Eye (tissue), 1 donor: ENCODE results near the gene GM2A.
"Not testable (repeated sequence)": the region's sequence is repeated elsewhere in the genome, so short reads cannot be mapped to it uniquely, and the experiment has no call there.

Experiments
- DNase-seq: peaks from one replicate; pipeline ENCODE4 v3.0.0-alpha.2; 2015

The GM2A gene

DNA sequence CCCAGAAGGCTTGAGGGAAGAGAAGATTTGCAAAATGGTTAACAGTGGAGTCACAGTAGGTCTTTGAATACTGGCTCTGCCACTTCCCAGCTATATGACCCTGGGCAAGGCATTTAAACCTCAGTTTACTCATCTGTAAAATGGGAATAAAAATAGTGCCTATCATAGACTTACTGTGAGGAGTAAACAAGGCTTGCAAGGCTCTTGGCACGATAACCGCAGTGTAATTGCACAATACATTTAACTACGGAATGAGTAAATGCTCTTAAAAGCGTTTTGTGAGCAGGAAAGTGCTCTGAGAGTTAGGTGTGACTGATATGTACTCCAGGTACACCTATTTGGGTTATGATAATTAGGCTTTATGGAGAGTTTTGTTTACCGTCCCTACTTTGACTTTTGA, 42.2 kb downstream of the GM2A start:
- DNase-seq, result no peak

DNA sequence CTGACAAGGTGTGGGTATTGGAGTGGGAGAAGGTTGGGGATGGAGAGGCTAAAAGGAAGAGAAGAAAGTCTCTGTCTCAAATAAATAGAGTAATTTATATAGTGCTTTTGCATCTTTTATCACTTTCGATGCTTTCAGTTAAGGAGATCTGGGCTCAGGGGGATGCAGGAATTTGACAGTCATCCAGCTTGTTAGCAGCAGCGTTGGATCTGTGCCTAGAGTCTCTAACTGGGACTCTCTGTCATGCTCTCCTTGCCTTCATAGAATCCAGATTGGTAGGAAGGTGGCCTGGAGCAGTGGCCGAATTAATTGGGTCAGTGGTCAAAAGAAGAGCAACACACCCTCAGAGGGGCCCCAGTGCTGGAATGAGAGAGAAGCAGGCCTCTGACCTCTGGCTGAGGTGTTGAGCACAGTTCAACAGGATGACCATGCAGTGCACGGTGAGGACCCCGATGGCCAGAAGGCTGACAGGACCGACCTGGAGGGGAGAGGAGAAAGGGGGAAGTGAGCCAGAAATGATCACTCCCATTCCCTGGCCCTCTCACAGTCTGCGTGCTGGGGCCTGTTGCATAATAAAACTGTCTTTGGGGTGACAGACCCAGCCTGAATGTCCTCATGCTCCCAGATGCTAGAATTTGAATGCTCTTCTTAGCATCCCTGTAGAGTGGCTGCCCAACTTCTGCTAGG, 42.9 kb downstream of the GM2A start:
- peak; percentile 49 for DNase-seq

DNA sequence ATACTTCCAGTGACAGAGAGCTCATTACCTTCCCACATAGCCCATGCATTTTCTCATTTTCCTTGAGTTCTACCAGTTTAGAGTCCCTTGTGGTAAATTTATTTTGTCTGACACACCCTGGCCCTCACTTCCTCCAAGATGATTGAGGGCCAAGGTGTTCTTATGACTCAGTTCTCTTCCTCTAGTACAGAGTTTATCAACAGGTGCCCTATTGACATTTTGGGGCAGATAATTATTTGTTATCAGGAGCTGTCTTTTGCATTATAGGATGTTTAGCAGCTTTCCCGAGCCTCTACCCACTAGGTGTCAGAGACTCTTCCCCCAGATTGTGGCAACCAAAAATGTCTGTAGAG, 43.5 kb downstream of the GM2A start:
- no peak for DNase-seq

DNA sequence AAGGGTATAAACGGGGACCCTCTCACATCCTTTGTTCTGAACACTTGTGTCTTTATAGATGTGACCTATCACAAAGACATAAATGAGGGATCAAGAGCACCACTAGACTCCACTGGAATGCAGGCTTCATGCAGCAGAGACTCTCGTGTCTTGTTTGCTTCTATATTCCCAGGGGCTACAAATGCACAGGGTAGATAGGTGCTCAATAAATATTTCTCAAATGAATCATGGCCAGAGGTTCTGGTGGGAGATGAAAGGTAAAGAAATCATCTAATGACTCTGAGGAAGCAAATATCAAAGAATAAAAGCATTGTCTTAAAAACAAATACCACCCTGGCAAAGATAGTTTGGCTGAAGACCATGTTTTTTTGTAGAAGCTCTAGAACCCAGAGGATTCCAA, 44.0 kb downstream of the GM2A start:
- DNase-seq, result no peak

DNA sequence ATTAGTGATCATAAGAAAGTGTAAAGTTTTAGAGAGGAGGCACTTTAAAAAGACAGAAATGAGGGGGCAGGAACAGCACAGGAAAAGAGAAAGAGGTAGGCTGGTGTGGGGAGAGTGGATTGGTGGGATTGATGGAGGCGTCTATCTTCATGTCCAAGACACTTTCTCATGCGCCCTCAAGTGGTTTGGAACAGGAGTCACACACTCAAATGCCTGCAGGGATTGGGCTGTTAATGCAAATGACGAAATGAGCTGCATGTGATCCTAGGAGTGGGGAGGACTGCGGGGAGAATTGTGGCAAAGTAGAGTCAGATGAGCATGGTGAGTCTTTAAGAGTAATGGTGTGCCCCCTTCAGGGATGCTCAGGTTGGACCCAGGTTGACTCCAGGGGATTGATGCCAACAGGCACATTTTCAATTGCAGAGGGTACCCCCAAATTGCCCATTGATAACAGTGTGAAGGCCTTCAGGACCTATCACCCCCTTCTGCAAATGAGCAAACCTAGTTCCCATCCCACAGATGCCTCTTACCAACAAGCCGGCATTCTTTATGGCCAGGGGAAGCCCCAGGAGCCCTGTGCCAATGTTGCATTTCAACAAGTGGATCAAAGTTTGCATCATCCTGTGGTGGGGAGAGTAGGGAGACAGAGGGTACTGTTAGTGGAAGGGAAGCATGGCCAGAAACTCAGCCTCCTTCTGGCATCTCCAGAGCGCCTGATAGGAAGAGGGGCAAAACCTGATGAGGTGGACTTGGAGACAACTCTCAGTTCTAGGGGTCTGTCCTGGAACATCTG, 45.3 kb downstream of the GM2A start:
- peak; percentile 17 for DNase-seq

DNA sequence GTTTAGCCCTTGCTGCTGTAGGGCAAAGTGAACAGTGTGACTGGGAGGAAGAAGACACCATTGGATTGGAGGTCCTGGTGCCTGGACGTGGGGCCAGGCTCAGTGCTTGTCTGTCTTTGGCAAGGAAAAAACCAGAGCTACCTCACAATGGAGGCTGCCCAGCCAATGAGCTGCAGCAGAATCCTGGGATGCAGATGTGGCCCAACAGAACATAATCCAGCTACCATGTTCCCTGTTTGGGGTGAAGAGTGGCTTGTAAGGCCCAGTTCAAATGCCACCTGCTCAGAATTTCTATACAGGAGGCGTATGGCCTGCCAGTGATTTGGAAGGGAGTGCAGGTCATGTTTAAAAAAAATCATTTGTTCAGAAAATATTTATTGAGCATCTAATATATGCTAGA, 50.7 kb downstream of the GM2A start, which contains the start of gene SLC36A3:
SLC36A3 (minus strand) TSS at position 101 of the 400 bp plus-strand sequence. CDS start 412 bp downstream, outside the sequence.
- DNase-seq, result no peak

DNA sequence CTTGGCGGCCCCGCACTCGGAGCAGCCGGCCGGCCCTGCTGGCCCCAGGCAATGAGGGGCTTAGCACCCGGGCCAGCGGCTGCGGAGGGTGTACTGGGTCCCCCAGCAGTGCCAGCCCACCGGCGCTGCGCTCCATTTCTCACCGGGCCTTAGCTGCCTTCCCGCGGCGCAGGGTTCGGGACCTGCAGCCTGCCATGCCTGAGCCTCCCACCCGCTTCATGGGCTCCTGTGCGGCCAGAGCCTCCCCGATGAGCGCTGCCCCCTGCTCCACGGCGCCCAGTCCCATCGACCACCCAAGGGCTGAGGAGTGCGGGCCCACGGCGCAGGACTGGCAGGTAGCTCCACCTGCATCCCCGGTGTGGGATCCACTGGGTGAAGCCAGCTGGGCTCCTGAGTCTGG, 56.3 kb downstream of the GM2A start:
- DNase-seq, result not testable (repeated sequence)

DNA sequence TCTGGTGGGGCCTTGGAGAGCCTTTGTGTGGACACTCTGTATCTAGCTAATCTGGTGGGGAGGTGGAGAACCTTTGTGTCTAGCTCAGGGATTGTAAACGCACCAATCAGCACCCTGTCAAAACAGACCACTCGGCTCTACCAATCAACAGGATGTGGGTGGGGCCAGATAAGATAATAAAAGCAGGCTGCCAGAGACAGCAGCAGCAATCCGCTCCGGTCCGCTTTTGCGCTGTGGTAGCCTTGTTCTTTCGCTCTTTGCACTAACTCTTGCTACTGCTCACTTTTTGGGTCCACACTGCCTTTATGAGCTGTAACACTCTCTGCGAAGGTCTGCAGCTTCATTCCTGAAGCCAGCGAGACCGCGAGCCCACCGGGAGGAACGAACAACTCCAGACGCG, 56.8 kb downstream of the GM2A start:
- DNase-seq, result not testable (repeated sequence)

DNA sequence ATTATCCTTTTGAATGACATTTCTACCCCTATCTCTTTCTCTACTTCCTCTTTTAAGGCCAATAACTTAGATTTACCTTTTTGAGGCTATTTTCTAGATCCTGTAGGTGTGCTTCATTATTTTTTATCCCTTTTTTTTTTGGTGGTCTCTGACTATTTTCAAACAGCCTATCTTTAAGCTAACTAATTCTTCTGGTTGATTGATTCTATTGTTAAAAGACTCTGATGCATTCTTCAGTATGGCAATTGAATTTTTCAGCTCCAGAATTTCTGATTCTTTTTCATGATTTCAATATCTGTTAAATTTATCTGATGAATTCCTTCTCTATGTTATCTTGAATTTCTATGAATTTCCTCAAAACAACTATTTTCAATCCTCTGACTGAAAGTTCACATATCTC, 57.9 kb downstream of the GM2A start:
- DNase-seq, result no peak

DNA sequence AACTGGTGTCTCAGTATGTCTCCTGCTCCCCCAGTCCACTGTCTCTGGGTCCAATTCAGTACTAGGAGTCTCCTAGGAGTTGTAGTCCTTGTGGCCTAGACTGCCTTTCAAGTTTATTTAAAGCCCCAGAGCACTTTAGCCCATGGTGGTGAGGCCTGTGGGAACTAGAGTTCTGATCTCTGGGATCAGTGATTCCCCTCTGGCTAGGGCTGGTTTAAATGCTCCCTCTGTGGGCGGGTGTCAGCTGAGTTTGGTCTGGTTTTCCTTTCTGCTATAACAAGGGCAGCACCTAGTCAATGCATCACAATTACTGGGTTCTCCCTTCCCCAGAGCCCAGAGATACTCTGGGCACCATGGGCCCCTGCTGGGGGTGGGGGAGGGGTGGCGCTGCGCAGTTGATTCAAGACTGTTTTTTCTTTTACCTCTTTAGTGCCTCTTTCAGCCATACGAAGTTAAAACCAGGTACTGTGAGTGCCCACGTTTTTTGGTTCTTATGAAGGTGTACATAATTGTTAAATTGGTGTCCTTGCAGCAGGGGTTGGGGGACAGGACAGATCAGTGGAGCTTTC, 59.9 kb downstream of the GM2A start:
- DNase-seq, result no peak

DNA sequence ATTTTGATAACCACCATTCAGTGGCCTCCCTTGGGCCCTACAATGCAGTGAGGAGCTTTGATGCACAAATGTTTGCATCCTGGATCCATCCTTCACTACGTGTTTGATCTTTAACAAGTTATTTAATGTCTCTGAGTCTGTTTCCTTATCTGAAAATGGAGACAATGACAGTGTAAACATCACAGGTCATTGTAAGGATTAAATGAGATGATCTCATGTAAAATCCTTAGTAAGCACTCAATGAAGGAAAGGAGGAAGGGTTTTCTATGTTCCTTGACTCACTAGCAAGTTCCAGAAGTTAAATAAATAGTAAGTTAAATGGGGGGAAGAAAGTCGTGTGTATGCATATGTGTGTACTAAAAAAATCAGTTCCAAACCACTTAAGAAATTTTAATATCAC, 60.4 kb downstream of the GM2A start:
- DNase-seq, result no peak

DNA sequence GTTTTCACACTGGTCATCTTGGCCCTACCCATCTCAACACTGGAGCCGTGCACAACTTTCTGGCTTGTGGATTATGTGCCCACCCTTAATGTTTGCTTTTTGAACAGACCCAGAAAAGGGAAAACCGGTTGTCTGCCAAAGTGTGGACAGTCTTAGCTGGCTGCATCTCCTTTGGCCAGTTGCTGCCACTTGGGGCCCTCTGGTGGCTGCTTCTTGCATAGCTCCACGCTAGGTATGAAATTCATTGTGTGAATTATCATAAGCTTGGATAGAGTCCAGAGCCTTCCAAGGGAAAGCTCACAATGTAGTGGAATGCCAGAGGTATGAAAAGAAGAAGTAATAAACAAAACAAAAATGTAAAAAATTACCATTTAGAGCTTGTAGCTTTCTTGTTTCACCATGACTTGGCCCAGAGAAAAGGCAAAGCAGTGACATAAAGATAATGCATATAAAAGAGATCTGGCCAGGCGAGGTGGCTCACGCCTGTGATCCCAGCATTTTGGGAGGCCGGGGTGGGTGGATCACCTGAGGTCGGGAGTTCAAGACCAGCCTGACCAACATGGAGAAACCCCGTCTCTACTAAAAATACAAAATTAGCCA, 63.1 kb downstream of the GM2A start:
- DNase-seq, result peak; percentile 90

DNA sequence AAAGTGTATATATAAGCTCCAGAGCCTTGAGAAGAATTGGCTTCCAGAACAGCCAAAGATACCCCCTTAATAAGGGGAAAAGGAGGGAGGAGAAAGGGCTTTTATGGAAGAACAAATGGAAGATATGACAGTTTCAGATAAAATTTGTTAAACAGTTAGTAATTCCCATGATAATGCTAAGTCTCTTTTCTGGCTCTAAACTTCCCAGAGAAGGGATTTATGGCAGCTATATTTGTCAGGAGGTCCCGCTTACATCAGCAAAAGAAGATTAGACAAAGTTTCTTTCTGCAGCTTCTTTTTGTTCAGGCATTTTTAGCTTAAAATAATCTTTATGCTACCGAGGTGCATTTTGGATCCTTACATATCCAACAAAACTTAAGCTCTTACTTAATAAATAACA, 64.9 kb downstream of the GM2A start:
- DNase-seq, result peak; percentile 12

DNA sequence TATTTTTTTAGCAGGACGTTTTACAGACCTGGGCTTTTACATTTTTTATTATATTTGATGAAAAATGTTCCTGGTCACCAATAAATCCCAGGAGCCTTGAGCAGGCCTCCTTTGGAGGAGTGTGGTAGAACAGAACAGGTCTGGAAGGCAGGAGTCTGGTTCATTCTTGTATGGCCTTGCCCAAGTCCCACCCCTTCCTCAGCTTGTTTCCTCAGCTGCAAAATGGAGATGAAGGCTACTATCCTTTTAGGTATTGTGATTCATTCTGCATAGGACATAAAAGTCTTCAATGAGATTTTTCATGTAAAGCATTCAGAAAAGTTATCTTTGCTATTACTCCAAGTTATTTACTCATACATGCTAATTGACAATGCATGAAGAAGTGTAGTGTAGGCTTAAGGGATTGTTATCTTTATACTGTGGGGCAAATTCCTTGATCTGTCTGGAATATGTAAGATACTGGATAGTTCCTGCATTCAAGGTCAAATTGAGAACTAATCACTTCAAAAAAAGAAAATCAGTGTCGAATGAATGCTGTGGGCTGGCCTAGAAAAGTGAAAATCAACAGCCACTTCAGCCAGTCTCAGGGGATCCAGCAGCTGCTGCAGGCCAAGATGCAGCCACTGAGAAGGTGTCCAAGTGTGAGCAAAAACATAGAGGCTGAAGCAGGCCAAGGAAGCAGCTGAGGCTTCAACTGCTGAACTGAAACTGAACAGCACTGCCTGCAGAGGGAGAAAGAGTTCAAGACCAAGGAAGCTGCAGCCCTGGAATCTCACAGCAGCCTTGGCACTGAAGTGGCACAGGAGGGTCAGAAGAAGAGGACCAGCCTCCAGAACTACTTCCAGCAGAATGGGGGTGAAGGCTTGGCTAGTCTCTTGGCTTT, 66.1 kb downstream of the GM2A start:
- peak; percentile 60 for DNase-seq
